Stimulated activated CD8-positive, alpha-beta memory T cell treated with anti-CD3 and anti-CD28 coated beads, Interleukin-15, amount 100 ng/mL, for 48 hours (primary cell): ENCODE measurements around the gene PGC.
A peak's percentile ranks its signal among the peaks of the same experiment; 100 is the strongest.

Experiments
- DNase-seq, 2 donors: peaks; one replicate each; pipeline ENCODE4 v3.0.0-alpha.2; 2020; ENCODE audit warnings: low read depth in 2 of 2

Gene PGC

DNA sequence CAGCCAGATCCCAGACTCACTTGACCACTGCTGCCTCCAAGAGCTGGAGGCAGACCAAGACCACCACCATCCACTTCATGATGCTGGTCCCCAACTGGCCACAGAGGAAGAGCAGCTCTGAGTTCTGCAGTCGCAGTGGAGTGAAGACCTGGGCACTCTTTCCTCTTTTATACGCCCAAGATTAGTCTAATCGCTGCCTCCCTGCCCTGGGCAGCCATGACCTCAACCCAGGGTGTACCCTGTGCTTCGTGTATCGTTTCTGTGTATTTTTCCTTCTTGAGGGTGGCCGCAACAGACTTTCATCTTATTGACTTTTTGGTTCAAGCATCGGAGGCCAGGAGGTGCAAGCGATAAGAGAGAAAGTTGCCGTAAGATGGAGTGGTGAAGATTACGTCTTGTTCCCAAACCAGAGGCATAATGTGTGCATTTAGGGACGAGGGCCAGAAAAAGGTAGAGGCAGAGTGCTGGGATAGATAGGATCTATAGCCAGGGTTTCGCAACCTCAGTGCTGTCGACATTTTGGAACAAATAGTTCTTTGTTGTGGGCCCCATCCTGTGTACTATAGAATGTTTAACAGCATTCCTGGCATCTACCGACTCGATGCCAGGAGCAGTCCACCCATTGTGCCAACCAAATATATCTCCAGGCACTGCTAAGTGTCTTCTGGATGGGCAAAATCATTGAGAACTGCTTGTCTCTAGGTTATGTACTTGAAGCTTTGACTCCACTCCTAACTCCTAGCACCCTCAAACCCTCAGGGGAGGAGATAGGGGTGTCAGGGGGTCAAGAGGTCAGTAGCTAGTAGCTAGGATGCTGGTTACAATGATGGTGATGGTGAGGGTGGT is at the start of gene PGC:
Gene PGC (minus strand): TSS at position 142 of the 846 bp plus-strand sequence. CDS start 63 bp downstream, at position 79.
- DNase-seq = no peak

GRCh38 chr6:41796474-41796873 is 49.3 kb upstream of the PGC start:
- DNase-seq = no peak

DNA sequence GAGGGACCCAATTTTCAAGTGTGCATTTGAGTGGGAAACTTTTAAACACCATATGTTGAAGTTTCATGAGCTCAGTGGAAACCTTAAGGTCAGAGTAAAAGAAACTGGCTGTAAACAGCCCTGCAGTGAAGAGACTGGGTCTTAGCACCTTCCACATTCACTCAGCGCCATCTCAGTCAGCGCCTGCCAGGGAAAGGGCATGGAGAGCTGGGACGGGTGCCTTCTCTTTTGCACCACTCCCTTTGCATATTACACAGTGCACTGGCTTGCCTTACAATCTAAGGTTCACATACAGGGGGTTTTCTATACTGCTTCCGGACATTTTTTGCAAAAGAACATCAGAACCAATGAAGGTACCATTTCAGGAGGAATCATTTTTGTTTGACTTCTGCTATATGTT is 44.8 kb upstream of the PGC start:
- no peak for DNase-seq

DNA sequence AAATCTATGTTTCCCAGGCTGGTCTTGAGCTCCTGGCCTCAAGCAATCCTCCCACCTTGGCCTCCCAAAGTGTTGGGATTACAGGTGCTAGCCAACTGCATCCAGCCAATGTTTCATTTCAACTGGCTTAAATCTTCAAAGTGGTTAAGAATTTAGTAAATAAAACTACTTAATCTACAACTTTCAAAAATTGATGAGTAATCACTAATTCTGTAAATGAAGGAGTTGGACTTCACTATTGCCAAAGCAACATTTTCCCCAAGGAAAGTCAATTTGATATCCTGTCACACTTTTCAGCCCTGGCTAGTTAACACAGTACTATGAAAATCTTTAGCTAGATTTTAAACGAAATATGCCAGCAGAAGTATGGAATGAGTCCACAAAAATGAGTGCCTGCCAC is 44.1 kb upstream of the PGC start:
- no peak for DNase-seq

- DNase-seq = no peak
Measured at GRCh38 chr6:41790045-41790444, 42.8 kb upstream of the PGC start.

- no peak for DNase-seq
Measured at GRCh38 chr6:41789390-41789724, 42.2 kb upstream of the PGC start.

GRCh38 chr6:41787219-41787917 is 40.2 kb upstream of the PGC start, which contains the start of gene TOMM6:
TSS of gene TOMM6 (plus strand) at chr6:41787694. CDS start at chr6:41787698, 4 bp downstream.
- DNase-seq = peak; percentile 90 to 94

DNA sequence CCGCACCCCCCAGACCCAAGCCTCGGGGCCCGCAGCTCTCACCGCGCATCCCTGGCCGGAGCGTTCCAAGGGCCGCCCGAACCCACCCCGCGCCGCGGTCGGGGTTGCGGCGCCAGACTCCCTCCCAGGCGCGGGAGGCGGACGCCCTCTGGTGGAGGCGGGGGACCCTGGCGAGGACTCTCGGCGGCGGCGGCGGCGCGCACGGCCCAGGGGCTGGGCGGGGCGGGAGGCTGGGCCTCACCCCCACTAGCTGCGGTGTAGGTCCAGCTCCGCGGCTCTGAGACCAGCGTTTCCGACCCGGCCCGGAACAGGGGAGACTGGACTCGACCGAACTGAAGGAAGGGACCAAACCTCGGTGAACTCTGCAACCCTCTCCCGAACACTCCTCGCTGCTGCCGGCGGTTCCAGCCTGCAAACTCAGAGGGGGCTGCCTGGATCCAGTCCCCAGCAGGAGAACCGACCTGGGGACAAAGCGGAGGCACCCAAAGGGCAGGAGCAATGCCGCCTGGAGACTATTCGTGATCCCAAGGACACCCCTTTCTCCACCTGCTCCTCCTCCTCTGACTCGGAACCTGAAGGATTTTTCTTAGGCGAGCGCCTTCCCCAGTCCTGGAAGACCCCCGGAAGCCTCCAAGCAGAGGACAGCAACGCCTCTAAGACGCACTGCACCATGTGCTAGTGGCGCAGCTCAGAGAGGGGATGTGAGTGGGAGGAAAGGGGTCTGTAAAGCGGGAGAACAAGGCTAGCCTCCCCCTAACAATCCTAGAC is 39.4 kb upstream of the PGC start:
- DNase-seq = peak; percentile 80 to 81

- DNase-seq = no peak
Measured at GRCh38 chr6:41785689-41786450, 38.7 kb upstream of the PGC start.

DNA sequence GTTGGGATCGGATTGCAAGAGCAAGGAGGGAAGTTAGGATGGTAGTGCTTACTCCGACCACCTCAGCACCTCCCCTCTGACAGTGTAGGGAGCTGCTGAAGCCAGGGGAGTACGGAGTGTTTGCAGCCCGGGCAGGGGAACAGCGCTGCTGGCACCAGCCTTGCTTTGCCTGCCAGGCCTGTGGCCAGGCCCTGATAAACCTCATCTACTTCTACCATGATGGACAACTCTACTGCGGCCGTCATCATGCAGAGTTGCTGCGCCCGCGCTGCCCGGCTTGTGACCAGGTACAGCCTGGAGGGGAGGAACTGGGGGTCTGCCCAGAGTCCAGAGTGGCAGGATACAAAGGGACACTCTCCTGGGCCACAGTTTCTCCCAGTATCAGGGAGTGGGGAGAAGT is 38.1 kb upstream of the PGC start:
- DNase-seq = no peak

GRCh38 chr6:41784581-41785171 is 37.5 kb upstream of the PGC start:
- DNase-seq = no peak

DNA sequence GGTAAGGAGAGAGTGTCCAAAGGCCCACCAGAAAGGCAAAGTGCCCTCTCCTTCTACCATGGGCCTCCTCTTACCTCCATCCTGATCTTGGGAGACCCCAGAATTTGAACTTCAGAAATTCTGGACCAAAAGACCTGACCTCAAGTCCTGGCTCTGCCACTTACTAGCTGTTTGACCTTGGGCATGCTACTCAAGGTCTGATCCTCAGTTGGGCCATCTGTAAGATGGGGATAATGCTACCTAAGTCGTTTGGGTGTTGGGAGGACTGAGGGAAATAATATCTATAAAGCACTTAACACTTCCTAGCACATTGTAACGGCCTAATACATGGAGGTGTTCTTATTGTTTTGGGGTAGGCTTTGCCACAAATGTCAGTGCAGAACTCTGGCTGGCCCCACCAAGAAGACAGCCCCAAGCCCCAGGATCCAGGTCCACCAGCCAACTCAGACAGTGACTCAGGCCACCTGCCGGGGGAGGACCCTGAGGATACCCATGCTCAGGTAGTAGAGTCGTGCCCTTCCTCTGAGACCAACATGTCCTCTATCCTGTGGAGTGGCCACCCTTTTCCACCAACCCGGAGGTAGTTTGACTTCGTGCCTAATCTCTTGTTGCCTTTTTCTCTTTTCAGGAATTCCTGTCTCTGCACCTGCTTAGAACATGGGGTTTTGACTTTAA is 36.0 kb upstream of the PGC start:
- DNase-seq = no peak

- no peak for DNase-seq
Measured at GRCh38 chr6:41781366-41781730, 34.2 kb upstream of the PGC start.

DNA sequence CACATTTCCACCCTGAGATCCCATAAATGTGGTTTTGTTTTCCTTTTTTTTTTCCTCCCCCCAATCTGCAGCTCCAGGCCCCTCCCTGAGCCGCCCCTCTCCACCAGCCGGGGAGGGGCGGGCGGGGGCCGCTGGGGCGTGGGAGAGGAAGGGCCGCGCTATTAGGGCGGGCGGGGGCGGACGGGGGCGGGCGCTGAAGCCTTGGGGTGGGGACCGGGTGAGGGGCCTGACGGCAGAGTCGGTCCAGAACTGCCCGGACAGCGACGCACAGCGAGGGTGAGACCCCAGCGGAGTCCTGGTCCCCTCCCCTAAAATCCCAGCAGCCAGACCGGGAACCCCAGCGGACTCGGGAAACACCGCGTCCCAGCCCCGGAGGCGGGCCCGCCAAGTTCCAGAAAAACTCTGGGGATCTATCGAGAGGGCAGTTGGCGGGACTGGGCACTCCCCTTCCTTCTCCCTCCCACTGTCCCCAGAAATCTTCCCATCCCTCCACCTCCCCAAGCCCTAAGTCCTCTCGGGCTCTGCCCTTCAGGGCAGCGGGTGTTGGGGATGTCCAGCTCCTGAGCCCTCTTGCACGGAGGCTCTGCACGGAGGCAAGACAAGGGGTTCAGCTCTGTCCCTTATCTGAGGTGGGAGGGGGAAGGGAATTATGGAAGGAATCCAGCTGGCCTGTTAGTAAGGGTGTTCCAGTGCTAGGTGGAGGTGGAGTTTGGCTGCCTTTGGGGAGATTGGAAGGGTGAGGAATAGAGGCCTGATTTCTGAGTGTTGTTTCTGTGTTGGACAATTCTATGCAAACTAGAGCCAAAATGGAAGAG is 33.6 kb upstream of the PGC start, which contains the start of gene PRICKLE4:
Gene PRICKLE4 (plus strand): TSS at position 232 of the 815 bp plus-strand sequence. CDS start 2,692 bp downstream, outside the sequence.
- no peak for DNase-seq

- DNase-seq = peak; percentile 98
Measured at GRCh38 chr6:41779788-41780550, 32.8 kb upstream of the PGC start, which contains the start of gene FRS3. TSS of gene FRS3 (minus strand) at chr6:41779900. CDS start at chr6:41776987, 2,913 bp downstream.

DNA sequence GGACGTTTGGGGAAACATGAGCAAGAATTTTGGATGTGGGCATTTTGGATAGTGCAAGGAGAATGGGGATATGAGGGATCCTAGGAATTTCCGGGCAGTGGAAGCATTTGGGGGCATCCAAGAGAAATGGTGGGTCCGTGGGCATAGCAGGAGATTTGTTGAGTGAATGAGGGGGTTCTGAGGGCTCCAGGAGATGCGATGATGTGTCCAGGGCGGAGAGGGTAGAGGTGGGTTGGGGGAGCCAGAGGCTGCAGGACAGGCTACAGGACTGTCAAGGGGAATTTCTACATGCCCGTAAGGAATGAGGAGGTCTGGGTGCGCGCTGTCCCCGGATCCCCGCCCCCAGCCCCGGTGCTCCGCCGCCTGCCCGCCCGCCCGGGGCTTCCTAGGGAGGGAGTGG is 32.1 kb upstream of the PGC start:
- DNase-seq = no peak

- no peak for DNase-seq
Measured at GRCh38 chr6:41778895-41779294, 31.7 kb upstream of the PGC start.

DNA sequence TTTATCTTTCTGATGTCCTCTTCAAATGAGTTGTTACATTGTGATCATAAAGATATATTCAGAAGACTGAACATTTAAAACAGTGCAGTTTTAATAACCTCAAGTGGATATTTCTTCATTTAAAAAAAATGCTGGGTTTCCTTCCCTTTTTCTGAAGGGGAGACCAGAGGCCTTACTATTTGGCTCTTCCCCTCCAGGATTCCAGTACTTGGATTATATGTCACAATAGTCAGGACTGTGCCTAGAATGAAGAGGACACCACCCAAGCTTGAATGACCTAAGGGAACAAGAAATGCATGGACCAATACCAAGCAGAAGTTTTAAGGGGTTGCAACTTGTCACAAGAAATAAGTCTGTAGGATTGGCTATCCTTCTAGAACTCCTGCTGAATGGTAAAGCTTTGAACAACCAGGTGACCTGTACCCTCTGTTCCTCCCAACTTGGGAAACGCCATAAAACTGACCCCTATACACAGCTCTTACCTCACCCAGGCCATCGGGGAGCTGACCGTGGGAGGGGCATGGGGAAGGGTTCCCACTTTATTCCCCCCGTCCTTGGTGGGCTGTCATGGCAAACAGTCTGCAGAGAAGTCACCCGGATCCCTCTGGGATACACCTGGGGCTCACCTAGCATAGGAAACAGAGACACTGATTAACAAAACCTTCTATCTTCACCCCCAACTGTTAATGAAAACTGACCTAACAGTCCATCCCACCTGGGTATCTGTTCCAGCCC is 30.5 kb upstream of the PGC start:
- DNase-seq = no peak
